NCI-H446 (cell line): ENCODE results near the gene PDK2.
A peak's percentile ranks its signal among the peaks of the same experiment; 100 is the strongest.
"Not testable (repeated sequence)": the region's sequence is repeated elsewhere in the genome, so short reads cannot be mapped to it uniquely, and the experiment has no call there.

Experiments
- DNase-seq, 2 experiments: peaks; one replicate each; lab custom pipeline; 2025; lab: John Stamatoyannopoulos, UW

Gene PDK2

DNA sequence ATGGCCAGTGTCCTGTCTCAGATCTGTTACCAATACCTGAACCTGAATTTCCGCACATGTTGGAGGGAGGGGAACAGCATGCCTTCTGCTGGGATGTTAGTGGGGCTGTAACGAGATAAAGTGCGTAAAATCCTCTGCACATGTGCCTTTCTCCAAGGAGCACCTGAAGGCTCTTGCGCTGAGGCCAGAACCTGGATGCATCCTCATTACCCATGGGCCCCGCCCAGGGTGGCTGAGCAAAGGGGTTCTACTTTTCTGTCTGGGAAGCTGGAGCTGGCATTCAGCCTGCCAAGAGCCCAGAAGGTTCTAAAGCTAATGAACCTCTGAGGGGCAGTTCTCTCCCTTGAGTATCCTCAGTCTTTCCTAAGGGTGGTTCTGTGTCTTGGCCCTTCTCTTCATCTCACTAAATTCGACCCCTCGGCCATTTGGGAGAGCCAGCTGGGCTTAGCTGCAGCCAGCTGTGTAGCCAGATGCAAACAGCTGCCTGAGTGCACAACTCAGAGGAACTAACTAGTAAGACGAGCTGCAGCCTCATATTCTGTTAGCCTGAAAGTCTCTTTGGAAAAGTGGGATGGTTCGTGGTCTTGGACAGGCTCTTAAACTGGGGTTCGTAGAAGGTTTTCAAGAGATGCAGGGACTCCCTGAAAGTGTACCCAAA is 36.7 kb upstream of the PDK2 start:
- no peak for DNase-seq

- DNase-seq, result no peak
These were observed 35.9 kb upstream of the PDK2 start for GRCh38 chr17:50059256-50059655.

DNA sequence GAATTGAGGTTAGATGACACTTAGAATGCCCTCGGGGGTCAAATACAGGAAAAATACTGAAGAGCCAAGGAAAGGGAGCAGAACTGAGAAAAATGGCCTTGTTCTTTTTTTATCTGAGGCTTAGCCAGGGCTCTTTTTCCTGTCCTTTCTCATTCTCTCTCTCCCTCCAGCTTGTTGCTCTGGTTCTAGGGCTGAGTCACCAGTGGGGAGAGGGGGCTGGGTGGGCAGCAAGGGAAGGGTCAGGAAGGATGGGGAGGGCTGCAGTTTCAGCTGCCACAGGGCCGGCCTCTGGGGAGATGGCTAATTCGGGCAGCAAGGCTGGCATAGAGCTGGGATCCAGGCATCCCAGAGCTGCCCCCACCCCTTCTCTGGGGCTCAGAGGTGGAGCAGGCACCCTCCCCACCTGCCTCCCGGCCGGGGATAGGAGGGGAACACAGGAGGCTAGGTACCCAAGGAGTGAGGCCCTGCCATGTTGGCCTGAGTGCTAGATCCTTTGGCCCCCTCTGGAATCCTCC is 35.3 kb upstream of the PDK2 start:
- DNase-seq, result no peak

DNA sequence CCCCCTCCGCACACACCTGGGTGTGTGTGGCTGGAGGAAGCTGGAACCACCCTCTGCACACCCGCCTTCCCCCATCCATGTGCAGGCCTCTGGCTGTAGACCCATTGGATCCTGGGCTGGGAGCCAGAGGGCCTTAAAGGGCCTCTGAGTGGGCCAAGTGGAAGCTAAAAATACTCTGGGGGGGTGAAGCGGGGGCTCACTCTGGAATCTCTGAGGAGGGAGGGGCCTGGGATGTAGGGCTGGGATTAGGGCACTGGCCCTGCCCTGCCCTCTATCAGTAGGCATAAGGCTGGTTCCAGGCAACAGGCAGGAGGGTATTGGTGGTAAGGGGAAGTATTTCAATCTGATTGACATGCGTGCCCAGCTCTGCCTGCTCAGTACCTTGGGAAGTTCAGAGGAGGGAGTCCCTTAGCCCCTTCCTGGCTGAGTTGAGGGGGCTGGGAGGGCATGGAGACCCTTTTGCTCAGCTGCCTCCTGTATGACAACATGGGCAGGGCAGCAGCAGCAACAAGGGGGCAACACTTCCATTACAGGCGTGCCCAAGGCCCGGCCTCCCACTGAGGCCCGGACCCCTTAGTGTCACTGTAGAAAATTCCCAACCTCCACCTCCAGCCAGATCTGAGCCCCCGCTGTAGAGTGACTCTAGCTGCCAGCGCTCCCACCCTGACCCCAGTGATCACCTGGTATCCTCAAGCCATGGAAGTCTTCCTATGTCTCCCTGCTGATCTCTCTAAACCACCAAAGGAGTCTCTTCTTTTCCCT is 34.0 kb upstream of the PDK2 start:
- peak in 1 of 2 experiments; percentile 45 for DNase-seq

DNA sequence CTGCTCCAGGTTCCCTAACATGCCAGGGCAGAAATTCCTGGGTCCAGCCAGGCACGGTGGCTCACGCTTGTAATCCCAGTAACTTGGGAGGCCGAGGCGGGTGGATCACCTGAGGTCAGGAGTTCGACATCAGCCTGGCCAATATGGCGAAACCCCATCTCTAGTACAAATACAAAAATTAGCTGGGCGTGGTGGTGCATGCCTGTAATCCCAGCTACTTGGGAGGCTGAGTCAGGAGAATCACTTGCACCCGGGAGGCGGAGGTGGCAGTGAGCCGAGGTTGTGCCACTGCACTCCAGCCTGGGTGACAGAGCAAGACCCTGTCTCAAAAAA is 33.5 kb upstream of the PDK2 start:
- DNase-seq, result not testable (repeated sequence)

GRCh38 chr17:50062293-50063243 is 32.6 kb upstream of the PDK2 start:
- peak in 1 of 2 experiments; percentile 38 for DNase-seq

DNA sequence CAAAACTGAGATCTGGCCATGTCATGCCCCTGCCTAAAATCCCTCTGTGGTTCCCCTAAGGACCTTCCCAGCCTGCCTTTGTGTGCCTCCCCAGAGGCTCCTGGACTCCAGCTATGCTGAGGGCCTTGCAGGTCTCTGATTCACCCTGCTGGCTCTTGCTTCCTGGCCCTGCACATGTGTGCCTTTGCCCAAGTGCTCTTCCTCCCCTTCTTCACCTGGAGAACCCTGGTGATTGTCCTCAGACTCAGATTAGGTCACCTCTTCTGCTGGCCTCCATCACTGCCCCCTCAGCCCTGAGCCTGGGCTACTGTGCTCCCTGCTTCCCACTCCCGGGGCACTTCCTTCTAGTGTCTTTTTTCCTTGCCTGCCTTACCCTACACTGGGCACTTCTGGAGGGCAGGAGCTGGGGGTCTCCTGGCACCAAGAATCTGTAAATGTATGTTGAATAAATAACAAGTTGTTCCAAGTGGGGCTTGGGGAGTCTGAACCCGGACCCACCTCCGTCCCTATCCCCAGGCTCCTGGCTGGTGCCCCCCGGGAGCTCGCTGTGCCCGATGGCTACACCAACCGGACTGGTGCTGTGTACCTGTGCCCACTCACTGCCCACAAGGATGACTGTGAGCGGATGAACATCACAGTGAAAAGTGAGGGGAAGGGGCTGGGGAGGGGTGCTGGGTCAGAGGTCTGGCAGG is 31.4 kb upstream of the PDK2 start:
- no peak for DNase-seq

DNA sequence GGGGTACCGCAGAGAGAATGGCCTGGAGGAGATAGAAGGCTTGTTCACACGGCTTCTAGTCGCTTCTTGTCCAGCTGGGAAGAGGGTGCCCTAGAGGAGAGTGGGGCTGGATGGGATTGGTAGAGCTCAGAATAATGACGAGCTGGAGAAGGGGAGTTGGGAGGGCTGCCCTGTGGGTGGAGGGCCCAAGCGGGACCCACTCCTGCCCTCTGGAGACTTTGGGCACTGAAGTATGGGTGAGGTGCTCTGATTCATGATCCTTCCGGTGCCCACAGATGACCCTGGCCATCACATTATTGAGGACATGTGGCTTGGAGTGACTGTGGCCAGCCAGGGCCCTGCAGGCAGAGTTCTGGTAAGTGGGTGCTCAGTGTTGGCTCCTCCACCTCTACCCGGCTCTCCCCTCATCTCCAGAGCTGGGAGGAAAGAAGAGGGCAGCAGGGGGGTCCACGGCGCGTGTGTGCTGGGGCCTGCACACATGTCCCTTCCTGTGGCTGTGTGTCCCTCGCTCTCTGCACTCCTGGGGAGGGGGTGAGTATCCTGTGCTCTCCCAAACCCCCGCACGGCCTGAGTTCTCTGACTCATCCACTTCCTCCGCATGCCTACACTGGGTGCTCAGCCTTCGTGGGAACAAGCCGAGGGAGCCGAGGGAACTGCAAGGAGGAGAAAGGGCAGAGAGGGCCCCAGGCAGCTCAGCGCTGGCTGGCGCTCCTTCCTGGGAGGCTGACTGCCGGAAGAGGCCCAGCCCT is 30.7 kb upstream of the PDK2 start:
- no peak for DNase-seq

DNA sequence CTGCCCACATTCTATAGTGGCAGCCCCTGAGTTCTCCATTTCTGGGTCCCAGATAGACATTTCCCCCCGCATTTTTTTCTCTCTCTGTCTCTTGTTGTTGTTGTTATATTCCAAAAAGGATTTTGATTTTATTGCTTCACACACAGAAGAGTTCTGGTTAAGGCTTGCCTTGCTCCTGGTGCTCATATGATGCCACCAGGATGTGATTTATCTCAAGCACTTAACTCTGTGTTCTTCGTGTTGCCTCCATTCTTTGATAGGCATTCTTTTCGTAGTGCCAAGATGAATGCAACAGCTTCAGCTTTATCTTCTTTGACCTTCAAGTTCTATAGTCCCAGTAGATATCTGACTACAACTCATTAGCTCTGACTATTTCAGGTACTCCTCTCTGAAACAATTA is 30.1 kb upstream of the PDK2 start:
- no peak for DNase-seq

- DNase-seq, result no peak
These were observed 28.2 kb upstream of the PDK2 start for GRCh38 chr17:50066995-50067394.

DNA sequence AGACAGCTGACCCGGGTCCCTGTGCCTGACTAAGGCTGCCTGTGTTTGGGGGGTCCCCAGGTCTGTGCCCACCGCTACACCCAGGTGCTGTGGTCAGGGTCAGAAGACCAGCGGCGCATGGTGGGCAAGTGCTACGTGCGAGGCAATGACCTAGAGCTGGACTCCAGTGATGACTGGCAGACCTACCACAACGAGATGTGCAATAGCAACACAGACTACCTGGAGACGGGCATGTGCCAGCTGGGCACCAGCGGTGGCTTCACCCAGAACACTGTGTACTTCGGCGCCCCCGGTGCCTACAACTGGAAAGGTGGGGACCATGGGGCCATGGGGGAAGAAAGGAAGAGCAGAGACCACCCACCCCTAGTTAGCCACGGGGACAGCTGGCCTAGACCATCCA is 27.2 kb upstream of the PDK2 start:
- DNase-seq, result no peak

- DNase-seq, result no peak
These were observed 24.1 kb upstream of the PDK2 start for GRCh38 chr17:50070908-50071680.

DNA sequence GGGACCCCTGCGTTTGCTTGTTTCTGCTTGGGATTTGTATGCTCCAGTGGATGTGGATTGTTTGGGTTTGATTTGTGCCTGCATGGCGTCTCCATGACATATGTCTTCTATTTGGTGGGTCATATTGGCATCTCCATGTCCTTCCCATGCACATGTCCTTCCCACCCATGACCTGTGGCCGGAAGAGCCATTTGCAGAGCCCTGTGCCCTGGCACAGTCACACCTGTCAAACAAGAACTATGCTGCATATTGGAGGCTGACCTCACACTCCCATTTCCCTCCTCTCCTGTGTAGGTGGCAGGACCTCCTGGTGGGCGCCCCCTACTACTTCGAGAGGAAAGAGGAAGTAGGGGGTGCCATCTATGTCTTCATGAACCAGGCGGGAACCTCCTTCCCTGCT is 23.5 kb upstream of the PDK2 start:
- DNase-seq, result no peak

GRCh38 chr17:50072130-50072529 is 23.0 kb upstream of the PDK2 start:
- DNase-seq, result no peak

DNA sequence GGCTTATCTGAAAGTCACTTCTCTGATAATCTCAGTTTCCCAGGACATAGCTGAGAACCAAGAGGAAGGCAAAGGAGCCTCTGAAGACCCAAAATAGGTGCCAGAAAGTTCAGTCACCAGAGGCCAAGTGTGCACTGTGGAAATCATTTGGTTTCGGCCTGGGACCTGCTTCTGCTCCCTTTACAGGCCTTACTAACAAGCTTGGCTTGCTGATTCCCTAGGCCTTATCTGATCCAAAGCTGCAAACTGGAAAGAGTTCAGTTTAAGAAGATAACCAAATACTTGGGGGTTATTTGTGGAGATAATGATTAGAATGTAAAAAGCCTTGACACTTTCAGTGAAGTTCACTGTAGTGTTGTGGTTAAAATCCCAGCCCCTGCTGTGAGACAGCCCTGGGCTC is 22.2 kb upstream of the PDK2 start:
- no peak for DNase-seq

DNA sequence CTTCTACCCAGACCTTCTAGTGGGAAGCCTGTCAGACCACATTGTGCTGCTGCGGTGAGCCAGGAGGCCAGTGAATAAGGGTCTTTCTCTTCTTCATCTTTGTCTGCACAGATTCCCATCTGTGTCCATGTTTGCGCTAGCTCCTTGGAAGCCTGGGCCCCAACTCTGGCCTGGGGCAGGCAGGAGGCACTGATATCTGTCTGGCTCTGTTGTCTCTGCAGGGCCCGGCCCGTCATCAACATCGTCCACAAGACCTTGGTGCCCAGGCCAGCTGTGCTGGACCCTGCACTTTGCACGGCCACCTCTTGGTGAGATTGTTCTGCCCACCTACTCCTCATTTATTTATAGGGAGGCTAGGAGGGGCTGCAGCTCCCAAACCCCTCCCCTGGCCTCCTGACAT is 20.9 kb upstream of the PDK2 start:
- no peak for DNase-seq

- no peak for DNase-seq
These were observed 19.6 kb upstream of the PDK2 start for GRCh38 chr17:50075446-50076032.

GRCh38 chr17:50076221-50076590 is 18.9 kb upstream of the PDK2 start:
- DNase-seq, result no peak

- DNase-seq, result no peak
These were observed 18.4 kb upstream of the PDK2 start for GRCh38 chr17:50076591-50077235.

- no peak for DNase-seq
These were observed 16.7 kb upstream of the PDK2 start for GRCh38 chr17:50078430-50078829.
